K562 (cell line): Measurements from ENCODE around the gene PRKCE. TPM values are rescaled to one million over a fixed set of nuclear protein-coding genes. Genes with fewer than 3 reads are reported as not detected.

Experiments used
- ATAC-seq: fragments of 200-7000 bp; cut with Tn5 transposase; 3 replicates; pipeline ENCODE4 v1.9.1; 2020; ENCODE audit warnings: moderate library complexity
- BruUV-seq: library from RNA; stranded (reverse); fragments of 400-500 nt; replicated peaks from 2 replicates; lab custom pipeline; 2021; lab: Mats Ljungman, UMichigan
- CTCF ChIA-PET: fragments of 300-600 bp; formaldehyde crosslinking; extraction: SDS; loops from one replicate; lab custom pipeline; 2021; ENCODE audit warnings: low intra/inter-chr PET ratio; lab: Yijun Ruan, JAX
- POLR2A ChIA-PET: fragments of 300-600, 350-650 bp; sonication (Branson Sonifier 250); formaldehyde crosslinking; extraction: SDS; loops from one replicate; lab custom pipeline; 2021; ENCODE audit warnings: antibody characterized with exemption, inconsistent platforms; lab: Yijun Ruan, JAX
- DNase-seq, 4 experiments: peaks; one replicate each; pipeline versions ENCODE4 v3.0.0 to v3.0.0-alpha.2; 2011 to 2018; ENCODE audit warnings: low spot score in 3 of 4, mixed read lengths in 3 of 4; ENCODE audit errors: extremely low read depth in 1 of 4
- FAIRE-seq: peaks from 2 replicates; lab custom pipeline; 2011; peaks lifted over from hg19 to GRCh38; lab: Jason Lieb, UNC
- H2AFZ ChIP-seq: 2 replicates; pipeline ENCODE4 v1.6.0; 2011; ENCODE audit warnings: low read depth, low read length, control low read depth, inconsistent platforms
- H3K27ac ChIP-seq: fragments of 200-600 bp; 3 replicates; pipeline ENCODE4 v1.8.0; 2011; ENCODE audit warnings: low read depth, mild to moderate bottlenecking, control low read depth, inconsistent platforms, low read length, moderate library complexity, mixed read lengths; ENCODE audit errors: extremely low read depth
- H3K27me3 ChIP-seq, 2 experiments: fragments of 300-600 bp in 1 of 2; 2 replicates in 1 of 2; 3 replicates in 1 of 2; pipeline versions ENCODE4 v1.6.0 to v1.8.0; 2011; ENCODE audit warnings: inconsistent platforms in 2 of 2, low read length in 2 of 2, mild to moderate bottlenecking in 1 of 2, mixed read lengths in 1 of 2, moderate library complexity in 1 of 2; ENCODE audit not compliant: control insufficient read depth in 2 of 2, insufficient read depth in 2 of 2
- H3K36me3 ChIP-seq: fragments of 300-600 bp; 3 replicates; pipeline ENCODE4 v1.8.0; 2011; ENCODE audit warnings: mild to moderate bottlenecking, low read length, inconsistent platforms; ENCODE audit not compliant: control insufficient read depth, insufficient read depth
- H3K4me1 ChIP-seq, 2 experiments: fragments of 200-600 bp in 1 of 2; replicated peaks in 1 of 2; 2 replicates in 1 of 2; 3 replicates in 1 of 2; pipeline versions ENCODE4 v1.5.1 to v1.8.0; 2011; ENCODE audit warnings: inconsistent platforms in 2 of 2, low read length in 2 of 2, mild to moderate bottlenecking in 1 of 2, mixed read lengths in 1 of 2, moderate library complexity in 1 of 2; ENCODE audit not compliant: control insufficient read depth in 2 of 2, insufficient read depth in 2 of 2
- H3K4me2 ChIP-seq: 2 replicates; pipeline ENCODE4 v1.6.1; 2011; ENCODE audit warnings: low read length, control low read depth, inconsistent platforms, mixed read lengths; ENCODE audit not compliant: insufficient read depth
- H3K4me3 ChIP-seq: fragments of 200-600 bp; sonication (generic), shearing (Covaris generic); 2 replicates; pipeline ENCODE4 v1.5.1; 2016; ENCODE audit warnings: control low read depth, inconsistent platforms
- H3K79me2 ChIP-seq: fragments of 200-600 bp; 3 replicates; pipeline ENCODE4 v1.8.0; 2011; ENCODE audit warnings: low read length, inconsistent platforms; ENCODE audit not compliant: control insufficient read depth, insufficient read depth
- H3K9ac ChIP-seq, 2 experiments: 2 replicates each; pipeline versions ENCODE4 v1.6.0 to v1.6.1; 2011; ENCODE audit warnings: low read depth in 2 of 2, low read length in 2 of 2, control low read depth in 1 of 2, inconsistent platforms in 1 of 2, mild to moderate bottlenecking in 1 of 2, mixed read lengths in 1 of 2; ENCODE audit not compliant: insufficient read depth in 1 of 2
- H3K9me1 ChIP-seq: one replicate; pipeline ENCODE4 v1.6.0; 2011; ENCODE audit warnings: inconsistent platforms, mild to moderate bottlenecking, low read length, moderate library complexity; ENCODE audit not compliant: control insufficient read depth, insufficient read depth
- H3K9me3 ChIP-seq: replicated peaks from 2 replicates; pipeline ENCODE4 v1.5.1; 2011; ENCODE audit warnings: low read depth, low read length, inconsistent platforms; ENCODE audit not compliant: control insufficient read depth, insufficient read depth
- H4K20me1 ChIP-seq: replicated peaks from 2 replicates; pipeline ENCODE4 v1.6.1; 2011; ENCODE audit warnings: low read length, inconsistent platforms, mixed read lengths; ENCODE audit not compliant: control insufficient read depth, insufficient read depth
- ATF1 ChIP-seq, 2 experiments: fragments of 450-650 bp in 1 of 2; IDR thresholded peaks; 2 replicates each; pipeline ENCODE4 v1.6.1; 2016; ENCODE audit warnings: missing compliant biosample characterization in 1 of 2, missing genetic modification characterization in 1 of 2
- FOXJ2 ChIP-seq: fragments of 200-800 bp; sonication (Bioruptor generic); IDR thresholded peaks from 2 replicates; pipeline ENCODE4 v1.6.1; 2016; ENCODE audit warnings: missing genetic modification characterization, missing compliant biosample characterization
- THRA ChIP-seq: fragments of 450-650 bp; IDR thresholded peaks from 2 replicates; pipeline ENCODE4 v1.6.1; 2017; ENCODE audit warnings: mild to moderate bottlenecking, moderate library complexity
- WHSC1 ChIP-seq: IDR thresholded peaks from one replicate; pipeline ENCODE4 v1.6.1; 2012; ENCODE audit warnings: low read length, control low read depth, inconsistent platforms
- ZBTB8A ChIP-seq: fragments of 450-650 bp; IDR thresholded peaks from 2 replicates; pipeline ENCODE4 v1.6.1; 2018; ENCODE audit warnings: mild to moderate bottlenecking, moderate library complexity; ENCODE audit not compliant: partially characterized antibody
- WGBS: fragments of 100-300 bp; shearing (Covaris generic); methylation state at CpG from one replicate; pipeline ENCODE4 v1.1.6; 2016; ENCODE audit warnings: low coverage, mixed read lengths; ENCODE audit not compliant: insufficient coverage; ENCODE audit errors: missing lambda C conversion rate; 5-methylcytosine and 5-hydroxymethylcytosine counted together
- in situ Hi-C: fragments of 300-500 bp; cut with MboI; formaldehyde crosslinking; loops from 4 replicates; pipeline ENCODE4 v1.15.0; 2018; ENCODE audit warnings: inconsistent platforms, mixed read lengths
- intact Hi-C: fragments of 100-400 bp; cut with micrococcal nuclease; formaldehyde crosslinking; loops from 2 replicates; pipeline ENCODE4 v1.14.2; 2022
- polyA plus RNA-seq, 8 experiments: library from polyadenylated mRNA; depleted of rRNA in 4 of 8; stranded (reverse) in 5 of 8; unstranded in 3 of 8; fragments of >200 nt; fragmentation: Nextera tagmentation in 2 of 8; fragmentation: Illumina TruSeq in 1 of 8; extraction: Ambion mirVana in 2 of 8; extraction: Trizol in 1 of 8; gene quantifications; 2 replicates each; pipeline versions ENCODE4 v1.2.1 to v1.2.3, GENCODE V29; 2011 to 2014; ENCODE audit warnings: inconsistent platforms in 1 of 8, missing spikeins in 1 of 8
- total RNA-seq, 7 experiments: library from RNA; depleted of rRNA in 6 of 7; stranded (reverse); fragments of >200 nt in 6 of 7; fragmentation: Illumina TruSeq in 2 of 7; extraction: Trizol in 2 of 7; gene quantifications; 2 replicates each; pipeline versions ENCODE4 v1.2.1 to v1.2.3, GENCODE V29; 2011 to 2021; ENCODE audit warnings: low replicate concordance in 1 of 7
- TF ChIP-seq, protein P1 (sequence below): fragments of 450-650 bp; IDR thresholded peaks from 2 replicates; pipeline ENCODE4 v1.7.0; 2016; ENCODE audit warnings: borderline replicate concordance

The PRKCE gene
- total and polyA plus RNA-seq, 9 of the 15 experiments (the other 6 are each of a cell fraction or from before 2014, with no cell fraction given): 0.06 to 1.0 (median 0.22) TPM; not detected in 1

DNA sequence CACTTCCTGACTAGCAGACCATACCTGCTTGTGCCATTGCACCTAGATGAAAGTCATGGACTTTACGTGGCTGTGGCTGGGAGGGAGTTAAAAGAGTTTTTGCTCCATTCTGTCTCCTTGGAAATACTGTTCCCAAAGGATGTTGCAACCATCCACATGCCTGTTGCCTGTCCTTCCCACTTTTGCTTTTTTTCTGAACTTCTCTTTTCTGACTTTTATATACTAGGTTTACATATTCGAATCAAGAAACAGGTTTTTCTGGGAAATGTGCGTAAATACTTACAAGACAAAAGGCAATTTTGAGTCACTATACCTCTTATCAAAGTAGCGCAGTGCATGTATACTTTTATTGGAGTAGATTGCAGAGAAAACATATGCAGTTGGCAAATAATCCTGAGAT, 244.8 kb downstream of the PRKCE start:
- H3K4me1 ChIP-seq: no peaks in the 10 kb centered on the region
- no peak overlapping the region for H3K4me3 ChIP-seq
- no peak overlapping the region for H3K4me2 ChIP-seq
- H4K20me1 ChIP-seq: no peaks in the 10 kb centered on the region; the same call in 1 of the 2 replicates
- in situ Hi-C loops (no loop called here), intact Hi-C loops (no loop called here)
- H3K79me2 ChIP-seq: no peaks in the 10 kb centered on the region
- H2AFZ ChIP-seq: no peak overlapping the region
- H3K27me3 ChIP-seq: peaks cover 26 to 60% of the 10 kb centered on the region in 2 experiments
- BruUV-seq: no TSS peak
- H3K9me3 ChIP-seq: no peaks in the 10 kb centered on the region
- WGBS: 0% methylated on average over 4 of the region's 4 CpGs
- ChIA-PET CTCF (no interaction called here), POLR2A (interaction anchor here (0.7 to 1.7 kb wide), 2 partner anchors 11 to 94 kb away, joined by 3 to 4 read pairs; no protein-coding TSS in a partner anchor)
- ATAC-seq (no peak), DNase-seq (no peak), FAIRE-seq (no peak)
- no peak overlapping the region for H3K9ac ChIP-seq
- no peak overlapping the region for H3K27ac ChIP-seq
- TF ChIP-seq FOXJ2 (tag): no peak
- no peak for TF ChIP-seq THRA
- TF ChIP-seq ATF1 (CRISPR knock-in tag; IDR thresholded peaks at IDR 0.05): no peak
- TF ChIP-seq ATF1 (tag; IDR thresholded peaks at IDR 0.05): no peak
- TF ChIP-seq, protein P1, sequence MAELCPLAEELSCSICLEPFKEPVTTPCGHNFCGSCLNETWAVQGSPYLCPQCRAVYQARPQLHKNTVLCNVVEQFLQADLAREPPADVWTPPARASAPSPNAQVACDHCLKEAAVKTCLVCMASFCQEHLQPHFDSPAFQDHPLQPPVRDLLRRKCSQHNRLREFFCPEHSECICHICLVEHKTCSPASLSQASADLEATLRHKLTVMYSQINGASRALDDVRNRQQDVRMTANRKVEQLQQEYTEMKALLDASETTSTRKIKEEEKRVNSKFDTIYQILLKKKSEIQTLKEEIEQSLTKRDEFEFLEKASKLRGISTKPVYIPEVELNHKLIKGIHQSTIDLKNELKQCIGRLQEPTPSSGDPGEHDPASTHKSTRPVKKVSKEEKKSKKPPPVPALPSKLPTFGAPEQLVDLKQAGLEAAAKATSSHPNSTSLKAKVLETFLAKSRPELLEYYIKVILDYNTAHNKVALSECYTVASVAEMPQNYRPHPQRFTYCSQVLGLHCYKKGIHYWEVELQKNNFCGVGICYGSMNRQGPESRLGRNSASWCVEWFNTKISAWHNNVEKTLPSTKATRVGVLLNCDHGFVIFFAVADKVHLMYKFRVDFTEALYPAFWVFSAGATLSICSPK: no peak
- no peak for TF ChIP-seq WHSC1
- TF ChIP-seq ZBTB8A: no peak
- H3K36me3 ChIP-seq: no peaks in the 10 kb centered on the region
- H3K9me1 ChIP-seq: no peaks in the 10 kb centered on the region
